ENCODE measurements around the gene UBIAD1.
A peak's percentile ranks its signal among the peaks of the same experiment; 100 is the strongest.

The UBIAD1 gene

GRCh38 chr1:11273595-11274234, 717 bp downstream of the UBIAD1 start:
- TF ChIP-seq CTCF (IDR thresholded peaks at IDR 0.05; ENCODE audit: borderline replicate concordance, extremely low read depth, low read length, poor library complexity, severe bottlenecking) (no peak), EZH2 (IDR thresholded peaks at IDR 0.05; ENCODE audit: borderline replicate concordance, low read depth, low read length, severe bottlenecking) (no peak)
- no peaks in the 10 kb centered on the region for H4K20me1 ChIP-seq (ENCODE audit: insufficient read depth, low read length)
- H3K27me3 ChIP-seq (ENCODE audit: insufficient read depth, low read length, poor library complexity), result no peaks in the 10 kb centered on the region
- peak overlapping the region; percentile 95 for H3K4me2 ChIP-seq (ENCODE audit: insufficient read depth, low read length)
- H3K4me3 ChIP-seq (ENCODE audit: low read depth in 1 of 2, low read length in 2 of 2), result peak overlapping the region; percentile 91 to 98
- H2AFZ ChIP-seq (ENCODE audit: low read depth, low read length), result peak overlapping the region; percentile 99
- H3K27ac ChIP-seq (ENCODE audit: low read length), result peak overlapping the region; percentile 81
- H3K9ac ChIP-seq (ENCODE audit: low read depth, low read length), result peak overlapping the region; percentile 97
- no peak for DNase-seq
- peaks cover 24% of the 10 kb centered on the region for H3K36me3 ChIP-seq (ENCODE audit: insufficient read depth, low read length)
- H3K79me2 ChIP-seq (ENCODE audit: insufficient read depth, low read length), result peaks cover 46% of the 10 kb centered on the region
- peak; percentile 58 for ATAC-seq (ENCODE audit: insufficient read depth, low read depth)
- no peaks in the 10 kb centered on the region for H3K9me3 ChIP-seq (ENCODE audit: insufficient read depth, low read length, severe bottlenecking)
- peaks cover 32% of the 10 kb centered on the region for H3K4me1 ChIP-seq (ENCODE audit: insufficient read depth, low read length)

- H2AFZ ChIP-seq (ENCODE audit: low read depth, low read length), result no peak overlapping the region
- H3K27me3 ChIP-seq (ENCODE audit: insufficient read depth, low read length, poor library complexity), result no peaks in the 10 kb centered on the region
- no peak overlapping the region for H3K4me2 ChIP-seq (ENCODE audit: insufficient read depth, low read length)
- no peak overlapping the region for H3K27ac ChIP-seq (ENCODE audit: low read length)
- TF ChIP-seq CTCF (IDR thresholded peaks at IDR 0.05; ENCODE audit: borderline replicate concordance, extremely low read depth, low read length, poor library complexity, severe bottlenecking) (no peak), EZH2 (IDR thresholded peaks at IDR 0.05; ENCODE audit: borderline replicate concordance, low read depth, low read length, severe bottlenecking) (no peak)
- peaks cover 58% of the 10 kb centered on the region for H3K36me3 ChIP-seq (ENCODE audit: insufficient read depth, low read length)
- H4K20me1 ChIP-seq (ENCODE audit: insufficient read depth, low read length), result peaks cover 5% of the 10 kb centered on the region; the same call in 1 of the 2 replicates
- no peak for ATAC-seq (ENCODE audit: insufficient read depth, low read depth)
- H3K9ac ChIP-seq (ENCODE audit: low read depth, low read length), result no peak overlapping the region
- peaks cover 26% of the 10 kb centered on the region for H3K4me1 ChIP-seq (ENCODE audit: insufficient read depth, low read length)
- H3K79me2 ChIP-seq (ENCODE audit: insufficient read depth, low read length), result peaks cover 67% of the 10 kb centered on the region
- H3K9me3 ChIP-seq (ENCODE audit: insufficient read depth, low read length, severe bottlenecking), result no peaks in the 10 kb centered on the region
- DNase-seq, result no peak
- no peak overlapping the region for H3K4me3 ChIP-seq (ENCODE audit: low read depth in 1 of 2, low read length in 2 of 2)
Measured at GRCh38 chr1:11279152-11279551, 6.2 kb downstream of the UBIAD1 start.

- peaks cover 59% of the 10 kb centered on the region for H3K36me3 ChIP-seq (ENCODE audit: insufficient read depth, low read length)
- no peak for TF ChIP-seq CTCF (IDR thresholded peaks at IDR 0.05; ENCODE audit: borderline replicate concordance, extremely low read depth, low read length, poor library complexity, severe bottlenecking)
- no peak for TF ChIP-seq EZH2 (IDR thresholded peaks at IDR 0.05; ENCODE audit: borderline replicate concordance, low read depth, low read length, severe bottlenecking)
- H3K4me1 ChIP-seq (ENCODE audit: insufficient read depth, low read length), result peaks cover 22% of the 10 kb centered on the region
- DNase-seq (no peak), ATAC-seq (ENCODE audit: insufficient read depth, low read depth) (no peak)
- H3K4me2 ChIP-seq (ENCODE audit: insufficient read depth, low read length), result no peak overlapping the region; the same call in 1 of the 2 replicates
- no peaks in the 10 kb centered on the region for H3K27me3 ChIP-seq (ENCODE audit: insufficient read depth, low read length, poor library complexity)
- no peak overlapping the region for H3K27ac ChIP-seq (ENCODE audit: low read length)
- H3K4me3 ChIP-seq (ENCODE audit: low read depth in 1 of 2, low read length in 2 of 2), result no peak overlapping the region
- H3K9me3 ChIP-seq (ENCODE audit: insufficient read depth, low read length, severe bottlenecking), result no peaks in the 10 kb centered on the region
- H3K9ac ChIP-seq (ENCODE audit: low read depth, low read length), result no peak overlapping the region
- H3K79me2 ChIP-seq (ENCODE audit: insufficient read depth, low read length), result peaks cover 62% of the 10 kb centered on the region
- peaks cover 5% of the 10 kb centered on the region; the same call in 1 of the 2 replicates for H4K20me1 ChIP-seq (ENCODE audit: insufficient read depth, low read length)
- no peak overlapping the region for H2AFZ ChIP-seq (ENCODE audit: low read depth, low read length)
Measured at GRCh38 chr1:11279630-11280029, 6.6 kb downstream of the UBIAD1 start.

Data from DND-41 (cell line).